NCI-H524 treated with DMSO at 0.1 percent for 48 hours (cell line): ENCODE measurements around the gene PTTG1.

Experiments used
- DNase-seq: peaks from one replicate; lab custom pipeline; 2025; lab: John Stamatoyannopoulos, UW

PTTG1 gene

GRCh38 chr5:160421625-160422258, at the start of gene PTTG1:
TSS of gene PTTG1 (plus strand) at chr5:160421855. CDS start at chr5:160422313, 458 bp downstream.
- peak; percentile 77 for DNase-seq

- no peak for DNase-seq
These were observed 46.5 kb upstream of the PTTG1 start for GRCh38 chr5:160375166-160375565.

GRCh38 chr5:160375701-160376100, 46.0 kb upstream of the PTTG1 start:
- DNase-seq, result no peak

- DNase-seq, result no peak
These were observed 45.2 kb upstream of the PTTG1 start for GRCh38 chr5:160376416-160376815.

GRCh38 chr5:160377651-160378050, 44.0 kb upstream of the PTTG1 start:
- DNase-seq, result no peak

GRCh38 chr5:160378330-160378729, 43.3 kb upstream of the PTTG1 start:
- no peak for DNase-seq

GRCh38 chr5:160379511-160379910, 42.1 kb upstream of the PTTG1 start:
- no peak for DNase-seq

- no peak for DNase-seq
These were observed 41.6 kb upstream of the PTTG1 start for GRCh38 chr5:160380041-160380440.

GRCh38 chr5:160382346-160382745, 39.3 kb upstream of the PTTG1 start:
- DNase-seq, result peak; percentile 42

- no peak for DNase-seq
These were observed 37.0 kb upstream of the PTTG1 start for GRCh38 chr5:160384681-160385080.

- DNase-seq, result no peak
These were observed 36.2 kb upstream of the PTTG1 start for GRCh38 chr5:160385496-160385895.

GRCh38 chr5:160387445-160387844, 34.2 kb upstream of the PTTG1 start:
- DNase-seq, result no peak

GRCh38 chr5:160390787-160391696, 30.6 kb upstream of the PTTG1 start:
- no peak for DNase-seq

GRCh38 chr5:160395111-160395510, 26.5 kb upstream of the PTTG1 start:
- no peak for DNase-seq

GRCh38 chr5:160397492-160397891, 24.2 kb upstream of the PTTG1 start:
- DNase-seq, result no peak

GRCh38 chr5:160398806-160399205, 22.8 kb upstream of the PTTG1 start:
- no peak for DNase-seq

- peak; percentile 60 for DNase-seq
These were observed 22.0 kb upstream of the PTTG1 start, which contains the start of gene FAM200C for GRCh38 chr5:160399402-160400353. TSS of gene FAM200C (minus strand) at chr5:160400054. CDS start at chr5:160395490, 4,564 bp downstream.

- peak; percentile 73 for DNase-seq
These were observed 2.8 kb upstream of the PTTG1 start, which contains the start of gene SLU7 for GRCh38 chr5:160418561-160419457. TSS of gene SLU7 (minus strand) at chr5:160419081. CDS start at chr5:160415294, 3,787 bp downstream.

GRCh38 chr5:160419458-160420330, 2.0 kb upstream of the PTTG1 start:
- no peak for DNase-seq

- no peak for DNase-seq
These were observed 1.4 kb upstream of the PTTG1 start for GRCh38 chr5:160420331-160420610.
